Gastroesophageal sphincter (tissue), 3 donors: ENCODE data around the gene TMEM141.

Experiments used
- CTCF ChIP-seq, 4 experiments: fragments of 200-600 bp in 2 of 4; fragments of 450-650 bp in 2 of 4; sonication (generic) in 1 of 4; IDR thresholded peaks; one replicate each; pipeline ENCODE4 v1.5.1; 2017 to 2019; ENCODE audit warnings: antibody characterized with exemption in 4 of 4, mild to moderate bottlenecking in 2 of 4, moderate library complexity in 2 of 4
- EP300 ChIP-seq: sonication (generic); formaldehyde crosslinking; IDR thresholded peaks from one replicate; pipeline ENCODE4 v1.6.1; 2017; ENCODE audit warnings: antibody characterized with exemption, mild to moderate bottlenecking
- POLR2A ChIP-seq, 2 donors: fragments of 450-650 bp; IDR thresholded peaks; one replicate each; pipeline ENCODE4 v1.6.1; 2017; ENCODE audit warnings: antibody characterized with exemption in 2 of 2, mild to moderate bottlenecking in 2 of 2, moderate library complexity in 1 of 2

DNA sequence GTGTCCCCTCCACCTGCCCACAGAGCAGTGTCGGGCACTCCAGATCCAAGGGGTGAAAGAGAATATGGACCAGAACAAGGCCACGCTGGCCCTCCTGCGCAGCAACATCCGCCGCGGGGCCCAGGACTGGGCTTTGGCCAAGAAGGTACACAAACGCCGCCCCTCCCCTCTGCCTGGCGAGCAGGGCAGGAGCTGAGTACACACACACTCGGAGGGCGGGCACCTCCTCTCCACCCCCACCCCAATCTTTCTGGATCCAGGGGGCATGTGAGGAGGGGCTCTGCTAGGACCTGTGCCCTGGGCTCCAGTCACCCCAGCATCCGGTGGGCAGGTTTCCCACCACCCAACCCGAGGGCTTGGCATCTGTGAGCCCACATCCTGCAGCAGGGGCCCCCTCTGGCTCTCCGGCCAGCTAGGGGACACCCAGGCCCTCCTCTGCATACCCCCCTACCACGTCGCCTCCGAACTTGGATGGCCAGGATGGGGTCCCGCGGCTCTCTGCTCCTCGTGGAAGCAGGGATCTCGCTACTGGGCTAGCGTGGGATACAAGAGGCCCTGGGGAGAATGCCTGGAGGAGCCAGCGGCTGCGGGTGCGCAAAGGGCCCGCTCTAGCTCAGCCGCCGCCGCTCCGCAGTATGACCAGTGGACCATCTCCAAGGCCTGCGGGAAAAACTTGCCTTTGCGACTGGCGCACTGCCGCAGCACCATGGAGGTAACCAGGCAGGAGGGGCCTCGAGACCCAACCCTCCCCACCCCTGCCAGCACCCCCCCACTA, 8.1 kb downstream of the TMEM141 start:
- TF ChIP-seq EP300: no peak
- TF ChIP-seq CTCF (IDR thresholded peaks at IDR 0.05): no peak
- TF ChIP-seq POLR2A (IDR thresholded peaks at IDR 0.05): no peak
